Muscle layer of colon (tissue), 2 donors: ENCODE results near the gene ARHGEF38.

ENCODE experiments used
- H3K27ac ChIP-seq: one replicate; pipeline ENCODE4 v1.7.0; 2013; ENCODE audit warnings: low read depth, mild to moderate bottlenecking, low read length, moderate library complexity
- H3K27me3 ChIP-seq, 2 donors: one replicate each; pipeline ENCODE4 v1.7.0; 2013; ENCODE audit warnings: low read length in 2 of 2, mild to moderate bottlenecking in 2 of 2; ENCODE audit not compliant: insufficient read depth in 2 of 2, control insufficient read depth in 1 of 2
- H3K36me3 ChIP-seq: one replicate; pipeline ENCODE4 v1.7.0; 2013; ENCODE audit warnings: mild to moderate bottlenecking, low read length; ENCODE audit not compliant: insufficient read depth
- H3K4me1 ChIP-seq: one replicate; pipeline ENCODE4 v1.7.0; 2013; ENCODE audit warnings: mild to moderate bottlenecking, low read length; ENCODE audit not compliant: insufficient read depth
- H3K4me3 ChIP-seq, 2 donors: one replicate each; pipeline ENCODE4 v1.7.0; 2013; ENCODE audit warnings: low read length in 2 of 2, low read depth in 1 of 2, mild to moderate bottlenecking in 1 of 2, moderate library complexity in 1 of 2
- H3K9ac ChIP-seq: one replicate; pipeline ENCODE4 v1.7.0; 2013; ENCODE audit warnings: low read length
- H3K9me3 ChIP-seq: one replicate; pipeline ENCODE4 v1.7.0; 2013; ENCODE audit warnings: mild to moderate bottlenecking, low read length
- donor health status: abdominal sarcoma.
- donor health status: Adenocarcinoma of cecum.

Gene ARHGEF38

GRCh38 chr4:105698607-105699006, 146.2 kb downstream of the ARHGEF38 start:
- Histone ChIP-seq H3K4me3 (no peak overlapping the region), H3K4me1 (no peaks in the 10 kb centered on the region), H3K27me3 (no peaks in the 10 kb centered on the region), H3K9ac (no peak overlapping the region), H3K27ac (no peak overlapping the region), H3K36me3 (peaks cover 13% of the 10 kb centered on the region), H3K9me3 (no peaks in the 10 kb centered on the region)

- Histone ChIP-seq H3K9ac (peak overlapping the region; percentile 87), H3K4me3 (peak overlapping the region; percentile 84 to 96), H3K27me3 (no peaks in the 10 kb centered on the region), H3K4me1 (peaks cover 16% of the 10 kb centered on the region), H3K9me3 (no peaks in the 10 kb centered on the region), H3K36me3 (no peaks in the 10 kb centered on the region), H3K27ac (peak overlapping the region; percentile 88)
Measured at GRCh38 chr4:105707782-105708180, 155.4 kb downstream of the ARHGEF38 start.

GRCh38 chr4:105708181-105709080, 156.0 kb downstream of the ARHGEF38 start, which contains the start of the genes GSTCD and INTS12:
Gene GSTCD (plus strand): TSS chr4:105708784. CDS start chr4:105717614, 8,830 bp downstream.
Gene INTS12 (minus strand): TSS chr4:105708689. CDS start chr4:105700005, 8,684 bp downstream.
- Histone ChIP-seq H3K4me1 (peaks cover 16% of the 10 kb centered on the region), H3K9ac (peak within 1 kb of the TSS; percentile 87), H3K27ac (peak within 1 kb of the TSS; percentile 88), H3K27me3 (no peaks in the 10 kb centered on the region), H3K36me3 (no peaks in the 10 kb centered on the region), H3K4me3 (peak within 1 kb of the TSS; percentile 84 to 96), H3K9me3 (no peaks in the 10 kb centered on the region)

- Histone ChIP-seq H3K4me1 (peaks cover 16% of the 10 kb centered on the region), H3K9ac (peak overlapping the region; percentile 87), H3K36me3 (no peaks in the 10 kb centered on the region), H3K4me3 (peak overlapping the region; percentile 84 to 96), H3K27me3 (no peaks in the 10 kb centered on the region), H3K27ac (peak overlapping the region; percentile 88), H3K9me3 (no peaks in the 10 kb centered on the region)
Measured at GRCh38 chr4:105709081-105709450, 156.6 kb downstream of the ARHGEF38 start.

GRCh38 chr4:105710012-105710600, 157.7 kb downstream of the ARHGEF38 start:
- H3K4me1 ChIP-seq, result peaks cover 16% of the 10 kb centered on the region
- H3K9me3 ChIP-seq, result no peaks in the 10 kb centered on the region
- H3K27ac ChIP-seq, result no peak overlapping the region
- H3K4me3 ChIP-seq, result no peak overlapping the region
- H3K27me3 ChIP-seq, result no peaks in the 10 kb centered on the region
- H3K9ac ChIP-seq, result no peak overlapping the region
- no peaks in the 10 kb centered on the region for H3K36me3 ChIP-seq

GRCh38 chr4:105710678-105711077, 158.3 kb downstream of the ARHGEF38 start:
- Histone ChIP-seq H3K9ac (no peak overlapping the region), H3K4me1 (peaks cover 16% of the 10 kb centered on the region), H3K27me3 (no peaks in the 10 kb centered on the region), H3K9me3 (no peaks in the 10 kb centered on the region), H3K4me3 (no peak overlapping the region), H3K27ac (no peak overlapping the region), H3K36me3 (no peaks in the 10 kb centered on the region)

- Histone ChIP-seq H3K9me3 (no peaks in the 10 kb centered on the region), H3K36me3 (no peaks in the 10 kb centered on the region), H3K27ac (no peak overlapping the region), H3K4me3 (no peak overlapping the region), H3K4me1 (peaks cover 8% of the 10 kb centered on the region), H3K27me3 (no peaks in the 10 kb centered on the region), H3K9ac (no peak overlapping the region)
Measured at GRCh38 chr4:105712766-105713165, 160.3 kb downstream of the ARHGEF38 start.

- peaks cover 2% of the 10 kb centered on the region for H3K36me3 ChIP-seq
- peak overlapping the region; percentile 23 for H3K27ac ChIP-seq
- no peaks in the 10 kb centered on the region for H3K9me3 ChIP-seq
- no peaks in the 10 kb centered on the region for H3K27me3 ChIP-seq
- H3K9ac ChIP-seq, result no peak overlapping the region
- H3K4me3 ChIP-seq, result no peak overlapping the region
- H3K4me1 ChIP-seq, result peaks cover 7% of the 10 kb centered on the region
Measured at GRCh38 chr4:105714071-105714521, 161.7 kb downstream of the ARHGEF38 start.

GRCh38 chr4:105714932-105715331, 162.5 kb downstream of the ARHGEF38 start:
- Histone ChIP-seq H3K9me3 (no peaks in the 10 kb centered on the region), H3K27ac (no peak overlapping the region), H3K27me3 (no peaks in the 10 kb centered on the region), H3K4me1 (no peaks in the 10 kb centered on the region), H3K4me3 (no peak overlapping the region), H3K9ac (no peak overlapping the region), H3K36me3 (peaks cover 5% of the 10 kb centered on the region)

GRCh38 chr4:105715692-105716278, 163.4 kb downstream of the ARHGEF38 start:
- H3K27ac ChIP-seq, result no peak overlapping the region
- H3K27me3 ChIP-seq, result no peaks in the 10 kb centered on the region
- H3K4me1 ChIP-seq, result no peaks in the 10 kb centered on the region
- peaks cover 5% of the 10 kb centered on the region for H3K36me3 ChIP-seq
- no peak overlapping the region for H3K9ac ChIP-seq
- no peaks in the 10 kb centered on the region for H3K9me3 ChIP-seq
- no peak overlapping the region for H3K4me3 ChIP-seq

GRCh38 chr4:105719204-105719603, 166.8 kb downstream of the ARHGEF38 start:
- H3K4me3 ChIP-seq, result no peak overlapping the region
- no peaks in the 10 kb centered on the region for H3K4me1 ChIP-seq
- no peak overlapping the region for H3K9ac ChIP-seq
- no peaks in the 10 kb centered on the region for H3K9me3 ChIP-seq
- H3K27me3 ChIP-seq, result no peaks in the 10 kb centered on the region
- H3K27ac ChIP-seq, result no peak overlapping the region
- peaks cover 5% of the 10 kb centered on the region for H3K36me3 ChIP-seq
